ENCODE data around the gene SMCHD1.
A peak's percentile ranks its signal among the peaks of the same experiment; 100 is the strongest.
"Not testable (repeated sequence)": the region's sequence is repeated elsewhere in the genome, so short reads cannot be mapped to it uniquely, and the experiment has no call there.

SMCHD1 gene

GRCh38 chr18:2657788-2658458 lies 2.4 kb downstream of the SMCHD1 start:
- peak; percentile 66 for DNase-seq (ENCODE audit: low spot score)

- DNase-seq (ENCODE audit: low spot score) = not testable (repeated sequence)
Measured at GRCh38 chr18:2660849-2661248, 5.3 kb downstream of the SMCHD1 start.

DNA sequence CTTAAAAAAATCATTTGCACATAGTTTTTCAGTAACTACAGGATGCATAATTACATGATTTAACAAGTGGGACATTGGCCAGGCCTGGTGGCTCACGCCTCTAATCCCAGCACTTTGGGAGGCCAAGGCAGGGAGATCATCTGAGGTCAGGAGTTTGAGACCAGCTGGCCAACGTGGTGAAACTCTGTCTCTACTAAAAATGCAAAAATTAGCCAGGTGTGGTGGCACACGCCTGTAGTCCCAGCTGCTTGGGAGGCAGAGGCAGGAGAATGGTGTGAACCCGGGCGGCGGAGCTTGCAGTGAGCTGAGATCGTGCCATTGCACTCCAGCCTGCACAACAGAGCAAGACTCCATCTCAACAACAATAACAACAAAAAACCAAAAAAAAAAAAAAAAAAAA lies 6.8 kb downstream of the SMCHD1 start:
- not testable (repeated sequence) for DNase-seq (ENCODE audit: low spot score)

DNA sequence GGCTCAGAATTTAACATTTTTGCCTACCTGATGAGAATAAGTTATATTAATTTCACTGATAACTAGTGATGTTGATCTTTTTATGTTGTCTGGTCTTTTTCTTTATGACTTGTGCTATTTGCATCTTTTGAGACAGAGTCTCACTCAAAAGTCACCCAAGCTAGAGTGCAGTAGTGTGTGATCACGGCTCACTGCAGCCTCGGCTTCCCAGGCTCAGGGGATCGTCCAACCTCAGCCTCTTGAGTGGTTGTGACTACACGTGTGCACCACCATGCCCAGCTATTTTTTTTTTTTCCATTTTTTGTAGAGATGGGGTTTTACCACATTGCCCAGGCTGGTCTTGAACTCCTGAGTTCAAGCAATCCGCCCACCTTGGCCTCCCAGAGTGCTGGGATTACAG lies 7.5 kb downstream of the SMCHD1 start:
- DNase-seq (ENCODE audit: low spot score) = no peak

DNA sequence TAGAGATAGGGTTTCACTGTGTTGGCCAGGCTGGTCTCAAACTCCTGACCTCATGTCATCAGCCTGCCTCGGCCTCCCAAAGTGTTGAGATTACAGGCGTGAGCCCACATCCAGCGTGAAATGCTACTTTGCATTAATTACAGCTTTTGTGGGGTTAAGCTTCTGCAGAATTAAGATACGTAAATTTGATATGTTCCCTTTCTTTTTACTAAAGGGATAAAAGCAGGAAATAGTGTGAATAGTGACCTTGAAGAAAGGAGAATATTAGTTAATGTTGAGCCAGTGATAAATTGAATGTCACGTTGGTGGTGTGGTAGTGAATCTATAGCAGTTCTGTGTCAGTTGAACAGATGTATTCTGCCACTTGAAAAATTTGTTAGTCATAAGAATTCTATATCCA lies 16.9 kb downstream of the SMCHD1 start:
- DNase-seq (ENCODE audit: low spot score) = no peak

DNA sequence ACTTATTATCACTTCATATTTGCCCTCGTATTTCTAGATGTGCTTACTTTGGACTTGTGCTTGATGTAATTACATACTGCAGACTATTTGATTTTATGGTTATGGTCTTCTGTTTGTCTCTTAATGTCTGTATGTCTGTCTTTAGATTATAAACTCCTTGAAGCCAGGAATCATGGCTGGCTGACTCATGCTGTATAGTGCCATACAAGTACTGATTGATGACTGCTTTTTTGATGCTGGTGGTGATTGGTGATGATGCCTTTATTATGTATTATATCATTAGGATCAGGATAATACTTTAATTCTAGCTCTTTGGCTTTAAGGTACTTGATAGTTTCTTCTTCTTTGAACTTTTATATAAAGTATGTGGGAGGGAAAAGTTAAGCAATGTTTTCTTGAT lies 17.3 kb downstream of the SMCHD1 start:
- no peak for DNase-seq (ENCODE audit: low spot score)

DNA sequence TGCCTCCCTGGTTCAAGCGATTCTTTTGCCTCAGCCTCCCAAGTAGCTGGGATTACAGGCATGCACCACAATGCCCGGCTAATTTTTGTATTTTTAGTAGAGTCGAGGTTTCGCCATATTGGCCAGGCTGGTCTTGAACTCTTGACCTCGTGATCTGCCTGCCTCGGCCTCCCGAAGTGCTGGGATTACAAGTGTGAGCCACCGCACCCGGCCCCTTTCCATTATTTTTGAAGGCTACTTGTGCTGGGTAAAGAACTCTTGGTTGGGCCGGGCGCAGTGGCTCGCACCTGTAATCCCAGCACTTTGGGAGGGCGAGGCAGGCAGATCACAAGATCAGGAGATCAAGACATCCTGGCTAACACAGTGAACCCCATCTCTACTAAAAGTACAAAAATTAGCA lies 23.4 kb downstream of the SMCHD1 start:
- not testable (repeated sequence) for DNase-seq (ENCODE audit: low spot score)

DNA sequence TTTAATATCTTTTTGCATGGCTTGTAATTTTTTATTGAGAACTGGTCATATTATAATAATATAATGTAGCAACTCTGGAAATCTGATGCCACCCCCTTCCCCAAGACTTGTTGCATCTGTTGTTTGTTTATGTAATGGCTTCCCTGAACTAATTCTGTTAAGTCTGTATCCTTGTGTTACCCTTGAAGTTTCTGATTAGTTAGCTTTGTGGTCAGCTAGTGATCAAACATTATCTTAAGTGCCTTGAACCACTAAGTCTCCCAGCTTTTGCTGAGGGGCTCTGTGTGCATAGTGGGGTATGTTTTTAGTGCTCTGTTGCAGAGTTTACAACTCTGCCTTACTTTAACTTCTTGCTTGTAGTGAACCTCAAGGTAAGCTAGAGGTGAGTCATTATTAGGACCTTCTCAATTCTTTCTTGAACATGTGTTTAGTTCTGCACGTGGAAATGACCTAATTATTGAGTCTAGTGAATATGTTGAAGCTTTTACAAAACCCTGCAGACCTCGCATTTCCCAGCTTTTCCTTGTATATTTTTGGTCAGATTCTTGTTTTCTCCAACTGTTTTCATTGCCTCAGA lies 24.8 kb downstream of the SMCHD1 start:
- peak; percentile 38 for DNase-seq (ENCODE audit: low spot score)

- DNase-seq (ENCODE audit: low spot score) = no peak
Measured at GRCh38 chr18:2681993-2682603, 26.6 kb downstream of the SMCHD1 start.

DNA sequence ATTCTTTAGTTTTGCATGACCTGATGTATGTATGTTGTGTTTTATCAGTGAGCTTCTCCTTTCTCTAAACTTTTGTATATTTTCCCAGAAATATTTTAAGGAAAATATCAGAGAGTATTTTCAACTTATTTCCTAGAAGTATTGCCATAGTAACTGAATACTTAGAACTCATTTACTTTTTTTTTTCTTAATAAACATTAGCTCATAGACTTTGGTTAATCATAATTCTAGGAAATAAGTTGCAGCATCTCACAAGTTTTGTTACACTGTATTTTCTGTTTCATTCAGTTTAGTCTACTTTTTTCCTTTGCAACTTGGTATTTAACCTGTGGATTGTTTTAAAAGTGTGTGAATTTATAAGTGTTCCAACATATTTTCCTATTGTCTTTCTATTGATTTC lies 27.5 kb downstream of the SMCHD1 start:
- DNase-seq (ENCODE audit: low spot score) = peak; percentile 42

DNA sequence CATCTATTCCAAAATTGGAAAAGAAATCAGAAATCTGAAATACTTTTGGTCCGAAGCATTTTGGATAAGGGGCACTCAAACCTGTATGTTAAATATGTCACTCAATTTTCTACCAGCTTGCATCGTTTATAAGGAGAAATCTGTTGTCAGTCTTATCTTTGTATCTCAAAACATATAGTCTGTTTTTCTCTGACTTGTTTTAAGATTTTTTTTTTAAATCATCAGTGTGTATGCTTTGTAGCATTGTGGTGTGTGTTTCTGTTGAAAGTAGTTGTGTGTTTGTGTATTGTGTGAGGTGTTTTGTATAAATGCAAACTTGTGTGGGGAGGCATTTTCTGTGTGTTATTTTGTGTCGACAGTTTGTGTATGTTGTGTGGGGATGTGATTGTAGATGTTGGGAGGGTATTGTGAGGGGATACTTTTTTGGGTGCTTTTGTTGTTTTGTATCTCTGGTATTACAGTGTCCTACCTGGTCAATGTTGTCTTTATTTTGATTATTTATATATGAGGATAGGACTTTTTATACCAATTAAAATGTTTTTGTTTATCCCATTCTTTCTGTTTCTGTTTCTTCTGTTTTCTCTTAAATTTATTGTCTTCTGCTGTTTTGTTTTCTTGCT lies 30.9 kb downstream of the SMCHD1 start:
- no peak for DNase-seq (ENCODE audit: low spot score)

DNA sequence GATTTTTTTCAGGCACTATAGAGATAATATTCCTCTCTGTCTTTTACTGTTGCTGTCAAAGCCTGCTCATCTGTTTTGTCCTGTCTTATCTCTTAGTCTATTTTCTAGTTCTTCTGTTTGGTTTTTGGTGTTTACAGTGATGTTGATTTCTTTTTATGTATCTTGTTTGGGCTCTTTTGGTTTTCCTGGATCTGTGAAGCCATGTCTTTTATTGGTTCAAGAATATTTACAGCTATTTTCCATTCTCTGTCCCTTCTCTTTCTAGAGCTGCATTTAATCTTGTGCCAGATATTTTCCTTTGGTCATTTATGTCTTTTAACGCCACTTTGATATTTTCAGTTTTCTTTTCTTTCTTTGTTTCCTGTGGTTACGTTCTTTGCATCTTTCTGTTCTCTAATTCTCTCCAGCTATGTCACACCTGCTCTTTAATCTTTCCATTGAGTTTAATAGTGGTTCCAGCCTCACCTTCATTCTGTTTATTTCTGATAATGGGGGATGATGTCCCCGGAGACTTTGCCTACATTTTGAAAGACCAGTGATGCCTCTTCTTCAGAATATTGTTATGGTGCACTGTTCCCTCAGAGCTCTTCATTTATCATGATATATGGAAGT lies 32.0 kb downstream of the SMCHD1 start:
- no peak for DNase-seq (ENCODE audit: low spot score)

- DNase-seq (ENCODE audit: low spot score) = no peak
Measured at GRCh38 chr18:2692508-2692907, 37.0 kb downstream of the SMCHD1 start.

DNA sequence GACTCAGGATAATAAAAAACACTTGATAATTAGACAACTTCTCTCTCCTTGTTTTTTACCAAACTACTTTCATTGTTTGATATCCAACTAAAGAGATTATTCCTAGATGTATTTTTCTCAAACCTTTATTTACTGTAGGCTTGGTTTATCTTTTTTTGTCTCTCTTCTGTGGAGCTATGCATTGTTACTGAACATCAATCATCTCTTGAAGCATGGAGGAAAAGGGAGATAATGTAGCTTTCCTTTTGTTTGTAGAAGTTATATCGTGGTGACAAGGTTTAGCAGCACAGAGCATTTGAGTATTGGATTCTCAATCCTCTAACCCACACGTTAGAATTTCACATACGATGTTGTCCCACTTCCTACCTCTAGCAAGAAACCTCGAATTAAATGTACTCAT lies 41.7 kb downstream of the SMCHD1 start:
- DNase-seq (ENCODE audit: low spot score) = no peak

GRCh38 chr18:2699001-2699400 lies 43.5 kb downstream of the SMCHD1 start:
- no peak for DNase-seq (ENCODE audit: low spot score)

GRCh38 chr18:2704541-2704940 lies 49.0 kb downstream of the SMCHD1 start:
- DNase-seq (ENCODE audit: low spot score) = no peak

GRCh38 chr18:2706903-2707302 lies 51.4 kb downstream of the SMCHD1 start:
- no peak for DNase-seq (ENCODE audit: low spot score)

GRCh38 chr18:2707551-2708168 lies 52.1 kb downstream of the SMCHD1 start:
- no peak for DNase-seq (ENCODE audit: low spot score)

GRCh38 chr18:2709316-2709715 lies 53.8 kb downstream of the SMCHD1 start:
- DNase-seq (ENCODE audit: low spot score) = no peak

DNA sequence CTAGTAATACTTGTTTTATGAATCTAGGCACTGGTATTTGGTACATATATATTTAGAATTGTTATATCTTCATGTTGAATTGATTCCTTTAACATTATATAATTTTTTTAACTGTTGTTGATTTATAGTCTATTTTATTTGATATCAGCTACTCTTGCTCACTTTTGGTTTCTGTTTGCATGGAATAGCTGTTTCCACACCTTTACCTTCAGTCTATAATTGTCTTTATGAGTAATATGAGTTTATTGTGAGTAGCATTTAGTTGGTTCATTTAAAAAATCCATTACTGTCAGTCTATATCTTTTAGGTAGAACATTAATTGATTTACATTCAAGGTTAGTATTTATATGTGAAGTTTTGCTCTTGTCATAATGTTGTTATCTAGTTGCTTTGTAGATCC lies 58.6 kb downstream of the SMCHD1 start:
- no peak for DNase-seq (ENCODE audit: low spot score)

DNA sequence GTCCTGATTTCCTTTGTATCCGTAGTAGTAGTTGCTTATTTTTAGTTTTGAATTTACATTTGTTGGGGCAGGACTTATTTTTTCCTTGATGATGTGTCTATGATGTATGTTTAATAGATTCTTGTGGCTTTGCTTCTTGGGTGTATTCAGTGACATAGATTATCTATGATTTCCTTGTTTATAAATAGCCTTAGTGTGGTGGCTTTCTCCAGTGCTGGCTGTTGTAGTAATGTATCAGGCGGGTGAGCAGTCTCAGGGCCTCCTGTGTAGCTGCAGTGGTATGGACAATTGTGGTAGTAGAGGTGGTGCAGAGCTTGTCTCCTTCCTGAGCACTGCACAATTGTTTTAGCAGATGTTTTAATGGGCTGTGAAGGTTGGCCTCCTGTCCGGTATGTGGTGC lies 60.5 kb downstream of the SMCHD1 start:
- no peak for DNase-seq (ENCODE audit: low spot score)

Data from CD4-positive, alpha-beta T cell treated with Interleukin-2 at 100 ng/mL for 4 hours (primary cell).